ENCODE results near the gene ARPC1B. TPM values are rescaled to one million over a fixed set of nuclear protein-coding genes. Genes with fewer than 3 reads are reported as not detected.

ARPC1B gene
- total and polyA plus RNA-seq, 2 of the 8 experiments (the other 6 are each of a cell fraction or from before 2014, with no cell fraction given) = 64.5 to 115 TPM

GRCh38 chr7:99390941-99391602, 16.5 kb downstream of the ARPC1B start:
- Histone ChIP-seq H3K9ac (replicated peaks in 1 of 4; ENCODE audit: extremely low read depth in 1 of 4, low read depth in 3 of 4, low read length in 3 of 4) (no peak overlapping the region), H3K79me2 (ENCODE audit: control insufficient read depth in 1 of 2, insufficient read depth in 2 of 2, low read length in 2 of 2) (no peaks in the 10 kb centered on the region), H3K4me1 (replicated peaks in 1 of 4; ENCODE audit: control insufficient read depth in 3 of 4, insufficient read depth in 4 of 4, low read length in 3 of 4) (peaks cover 2 to 12% (median 5%) of the 10 kb centered on the region in 4 experiments; a peak in 6 of 7 replicates), H3K9me3 (ENCODE audit: insufficient read depth in 2 of 2, low read depth in 1 of 2, low read length in 1 of 2) (no peaks in the 10 kb centered on the region), H2BK15ac (ENCODE audit: low read length) (no peak overlapping the region), H3K4me3 (ENCODE audit: extremely low read depth in 1 of 4, insufficient read depth in 2 of 4, low read depth in 3 of 4, low read length in 4 of 4) (no peak overlapping the region), H3K18ac (ENCODE audit: extremely low read depth, low read length) (no peak overlapping the region), H3K14ac (ENCODE audit: insufficient read length) (no peak overlapping the region), H3K23ac (ENCODE audit: insufficient read length) (no peak overlapping the region), H3K27me3 (replicated peaks in 1 of 4; ENCODE audit: control insufficient read depth in 3 of 4, extremely low read depth in 1 of 4, insufficient read depth in 3 of 4, low read length in 3 of 4) (no peaks in the 10 kb centered on the region), H3K79me1 (ENCODE audit: low read depth, low read length) (no peaks in the 10 kb centered on the region), H2AFZ (ENCODE audit: low read length) (no peak overlapping the region), H4K20me1 (replicated peaks in 1 of 2; ENCODE audit: control insufficient read depth in 1 of 2, insufficient read depth in 2 of 2, low read length in 2 of 2) (peaks cover 8 to 10% of the 10 kb centered on the region in 2 experiments), H2BK12ac (ENCODE audit: low read depth, low read length) (no peak overlapping the region), H2BK20ac (ENCODE audit: low read length) (no peak overlapping the region), H3K23me2 (ENCODE audit: low read depth, low read length) (peaks cover 4% of the 10 kb centered on the region; the same call in 1 of the 2 replicates), H3K4me2 (ENCODE audit: insufficient read depth in 1 of 2, low read depth in 2 of 2, low read length in 2 of 2) (no peak overlapping the region; a peak in 1 of 4 replicates), H4K5ac (ENCODE audit: insufficient read length, low read depth, low read length) (no peak overlapping the region), H3K56ac (replicated peaks; ENCODE audit: insufficient read length, low read depth, low read length) (no peak overlapping the region), H3K4ac (replicated peaks; ENCODE audit: insufficient read length, low read depth, low read length) (no peak overlapping the region), H2BK120ac (replicated peaks; ENCODE audit: low read depth, low read length) (no peak overlapping the region), H4K8ac (ENCODE audit: extremely low read depth, insufficient read depth, low read length) (no peak overlapping the region), H4K91ac (replicated peaks; ENCODE audit: insufficient read length, low read length) (no peak overlapping the region), H3K36me3 (ENCODE audit: control insufficient read depth in 2 of 4, insufficient read depth in 4 of 4, low read length in 3 of 4) (peaks cover 6 to 44% (median 21%) of the 10 kb centered on the region in 4 experiments; a peak in 7 of 8 replicates), H2BK5ac (ENCODE audit: low read depth, low read length) (no peak overlapping the region; the same call in 1 of the 2 replicates), H2AK5ac (ENCODE audit: low read depth, low read length) (no peak overlapping the region), H3K27ac (ENCODE audit: low read depth, low read length) (no peak overlapping the region)
- ChIA-PET POLR2A (ENCODE audit: partially characterized antibody) (interaction anchor here (1.2 to 7.9 kb wide), 10 partner anchors 8 to 70 kb away, joined by 3 to 150 read pairs (median 12); partner anchors contain the start of genes BUD31, CPSF4, PDAP1 and PTCD1), CTCF (ENCODE audit: partially characterized antibody) (interaction anchor here (1.0 to 7.1 kb wide), 3 partner anchors 14 to 31 kb away, joined by 3 to 40 read pairs (median 4); no protein-coding TSS in a partner anchor)
- FAIRE-seq (no peak), DNase-seq (ENCODE audit: low read depth in 1 of 2, low spot score in 2 of 2) (no peak)
- WGBS, 2 experiments (ENCODE audit: extremely low coverage in 1 of 2, insufficient coverage in 1 of 2, insufficient read length in 1 of 2, insufficient replicate concordance in 2 of 2, low coverage in 1 of 2, low lambda C conversion rate in 2 of 2, missing lambda C conversion rate in 1 of 2) = 96% methylated on average over 22 of the region's 23 CpGs; no CpG with 5 or more reads in 1 of the 2 experiments
- TF ChIP-seq SRF (IDR thresholded peaks at IDR 0.05; ENCODE audit: low read depth, low read length) (no peak), SP4 (IDR thresholded peaks at IDR 0.05; ENCODE audit: low read length) (no peak), CREB1 (IDR thresholded peaks at IDR 0.05) (no peak), CTCF (IDR thresholded peaks at IDR 0.05; ENCODE audit: control extremely low read depth in 1 of 3, insufficient read depth in 1 of 3, low read depth in 1 of 3, low read length in 3 of 3) (no peak), POU5F1 (IDR thresholded peaks at IDR 0.05; ENCODE audit: low read depth, low read length) (no peak), RBBP5 (IDR thresholded peaks at IDR 0.05; ENCODE audit: borderline replicate concordance, low read depth, low read length) (no peak), CTBP2 (IDR thresholded peaks at IDR 0.05; ENCODE audit: borderline replicate concordance, insufficient read depth, insufficient read length, low read length) (no peak), MAFK (IDR thresholded peaks at IDR 0.05; ENCODE audit: low read depth, low read length) (no peak), POLR2AphosphoS5 (IDR thresholded peaks at IDR 0.05; ENCODE audit: low read depth, low read length) (no peak), PHF8 (conservative IDR thresholded peaks at IDR 0.05; ENCODE audit: low read depth, low read length) (no peak)

Measured in H1 (cell line).